ENCODE measurements around the gene CD44. TPM values are rescaled to one million over a fixed set of nuclear protein-coding genes. Genes with fewer than 3 reads are reported as not detected.
A peak's percentile ranks its signal among the peaks of the same experiment; 100 is the strongest.

The CD44 gene
- total and polyA plus RNA-seq, 2 experiments from 2014 or later = 8.5 to 41.3 TPM

DNA sequence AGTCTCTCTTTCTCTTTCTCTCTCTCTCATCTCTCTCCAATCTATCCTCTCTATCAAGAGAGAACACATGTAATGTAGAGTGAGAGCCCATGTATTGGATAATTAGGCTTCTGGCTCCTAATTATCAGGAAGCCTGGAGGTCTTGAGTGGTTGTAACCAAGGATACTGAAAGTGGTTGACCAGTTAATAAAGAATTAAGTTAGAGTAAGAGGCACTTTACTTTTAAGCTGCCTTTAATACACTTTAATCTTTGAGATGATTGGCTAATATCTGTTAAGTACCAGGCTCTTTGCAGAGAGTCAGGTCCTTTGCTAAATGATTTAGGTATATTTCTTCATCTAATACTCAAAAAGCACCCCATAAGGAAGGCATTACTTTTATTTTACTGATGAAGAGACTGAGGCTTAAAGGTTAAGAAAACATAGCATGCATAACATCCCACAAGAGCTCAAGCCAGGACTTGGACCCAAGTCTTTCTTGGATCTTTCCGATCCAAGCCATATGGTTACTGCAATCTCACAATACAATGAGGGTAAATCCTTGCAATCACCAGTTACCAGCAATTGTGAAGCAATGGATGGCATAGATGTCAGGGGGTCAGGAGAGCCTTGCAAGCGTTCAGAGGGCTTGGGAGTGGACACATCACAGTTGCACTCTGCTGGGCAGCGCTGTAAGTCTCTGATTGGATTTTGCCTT is 22.1 kb downstream of the CD44 start:
- Histone ChIP-seq H3K9me3 (ENCODE audit: low read depth) (no peaks in the 10 kb centered on the region), H3K27ac (no peak overlapping the region), H3K4me3 (no peak overlapping the region), H3K36me3 (no peaks in the 10 kb centered on the region), H3K27me3 (no peaks in the 10 kb centered on the region), H3K4me1 (ENCODE audit: low read depth) (peaks cover 13% of the 10 kb centered on the region)
- no peak for TF ChIP-seq CTCF (IDR thresholded peaks at IDR 0.05; ENCODE audit: low read depth, low read length)
- DNase-seq (ENCODE audit: low read depth in 1 of 2, low spot score in 1 of 2) = no peak

- peaks cover 19% of the 10 kb centered on the region for H3K4me1 ChIP-seq (ENCODE audit: low read depth)
- no peaks in the 10 kb centered on the region for H3K36me3 ChIP-seq
- no peaks in the 10 kb centered on the region for H3K27me3 ChIP-seq
- no peaks in the 10 kb centered on the region for H3K9me3 ChIP-seq (ENCODE audit: low read depth)
- no peak for TF ChIP-seq CTCF (IDR thresholded peaks at IDR 0.05; ENCODE audit: low read depth, low read length)
- H3K27ac ChIP-seq = no peak overlapping the region
- no peak overlapping the region for H3K4me3 ChIP-seq
- no peak for DNase-seq (ENCODE audit: low read depth in 1 of 2, low spot score in 1 of 2)
Observed at GRCh38 chr11:35162745-35163144, 23.8 kb downstream of the CD44 start.

GRCh38 chr11:35163209-35163608 is 24.2 kb downstream of the CD44 start:
- Histone ChIP-seq H3K4me1 (ENCODE audit: low read depth) (peaks cover 19% of the 10 kb centered on the region), H3K4me3 (no peak overlapping the region), H3K36me3 (no peaks in the 10 kb centered on the region), H3K27ac (no peak overlapping the region), H3K27me3 (no peaks in the 10 kb centered on the region), H3K9me3 (ENCODE audit: low read depth) (no peaks in the 10 kb centered on the region)
- no peak for TF ChIP-seq CTCF (IDR thresholded peaks at IDR 0.05; ENCODE audit: low read depth, low read length)
- no peak for DNase-seq (ENCODE audit: low read depth in 1 of 2, low spot score in 1 of 2)

DNA sequence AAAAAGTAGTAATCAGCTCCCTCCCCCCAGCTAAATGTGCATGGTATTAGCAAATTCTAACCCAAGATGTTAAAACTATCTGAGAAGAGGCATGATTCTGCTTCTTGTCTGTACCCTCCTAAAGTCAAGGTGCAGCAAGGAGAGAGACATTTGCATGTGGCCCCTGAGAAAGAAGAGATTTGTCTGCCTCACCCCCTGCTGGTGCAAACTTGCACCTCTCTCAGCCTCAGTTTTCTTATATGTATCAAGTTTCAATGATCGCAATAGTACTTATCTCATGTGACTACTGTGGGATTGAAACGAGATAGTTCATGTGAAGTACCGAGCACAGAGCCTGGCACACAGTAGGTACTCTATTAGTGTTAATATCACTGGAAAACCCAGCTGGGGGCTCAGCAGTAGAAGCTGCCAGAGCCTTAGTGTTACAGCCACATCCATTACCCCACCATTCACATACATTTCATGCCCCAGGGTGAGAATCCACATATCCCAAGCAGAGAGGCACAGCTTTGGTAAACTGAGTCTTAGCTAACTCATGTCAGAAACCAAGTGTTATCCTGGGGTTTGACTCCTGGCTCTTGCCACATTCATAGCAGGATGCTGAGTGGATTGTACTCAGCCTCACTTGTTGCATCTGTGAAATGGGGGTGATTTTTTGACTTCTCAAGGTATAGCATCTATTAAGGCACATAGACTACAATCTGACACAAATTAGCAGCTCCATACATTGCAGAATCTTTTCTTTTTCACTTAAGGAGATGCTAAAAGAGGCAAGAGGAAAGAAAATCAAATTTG is 24.9 kb downstream of the CD44 start:
- Histone ChIP-seq H3K9me3 (ENCODE audit: low read depth) (no peaks in the 10 kb centered on the region), H3K4me1 (ENCODE audit: low read depth) (peaks cover 16% of the 10 kb centered on the region), H3K4me3 (no peak overlapping the region), H3K36me3 (no peaks in the 10 kb centered on the region), H3K27ac (no peak overlapping the region), H3K27me3 (no peaks in the 10 kb centered on the region)
- no peak for DNase-seq (ENCODE audit: low read depth in 1 of 2, low spot score in 1 of 2)
- peak; percentile 44 for TF ChIP-seq CTCF (IDR thresholded peaks at IDR 0.05; ENCODE audit: low read depth, low read length)

- no peak for TF ChIP-seq CTCF (IDR thresholded peaks at IDR 0.05; ENCODE audit: low read depth, low read length)
- no peaks in the 10 kb centered on the region for H3K27me3 ChIP-seq
- H3K27ac ChIP-seq = no peak overlapping the region
- H3K36me3 ChIP-seq = no peaks in the 10 kb centered on the region
- DNase-seq (ENCODE audit: low read depth in 1 of 2, low spot score in 1 of 2) = no peak
- H3K9me3 ChIP-seq (ENCODE audit: low read depth) = no peaks in the 10 kb centered on the region
- peaks cover 14% of the 10 kb centered on the region for H3K4me1 ChIP-seq (ENCODE audit: low read depth)
- H3K4me3 ChIP-seq = no peak overlapping the region
Observed at GRCh38 chr11:35165030-35165422, 26.1 kb downstream of the CD44 start.

Data from cardiac muscle cell (in vitro differentiated cells and primary cell).